Measurements from ENCODE around the gene KCNQ1. TPM values are rescaled to one million over a fixed set of nuclear protein-coding genes. Genes with fewer than 3 reads are reported as not detected.

KCNQ1 gene
- total RNA-seq, 6 donors from 2014 or later = 18.0 to 45.4 (median 32.7) TPM

DNA sequence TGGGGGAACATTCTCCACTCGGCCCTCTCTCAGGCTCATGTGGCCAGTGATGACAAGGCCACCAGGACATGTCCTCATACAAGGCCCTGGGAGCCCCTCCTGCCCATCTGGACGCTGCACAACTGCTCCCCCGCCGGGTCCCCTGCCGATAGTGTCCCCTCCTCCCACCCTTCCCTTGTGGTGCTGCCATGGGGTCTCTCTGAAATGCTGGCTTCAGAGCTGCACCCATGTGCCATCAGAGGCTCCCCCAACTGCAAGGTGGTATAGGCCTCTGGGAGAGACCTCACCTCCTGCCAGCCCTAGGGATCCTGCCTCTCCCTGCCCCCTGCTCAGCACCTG lies 142.0 kb downstream of the KCNQ1 start:
- no peak for DNase-seq
- WGBS, 2 donors = 89% methylated on average over 5 of the region's 5 CpGs; no CpG with 5 or more reads in 1 of the 2 donors

DNA sequence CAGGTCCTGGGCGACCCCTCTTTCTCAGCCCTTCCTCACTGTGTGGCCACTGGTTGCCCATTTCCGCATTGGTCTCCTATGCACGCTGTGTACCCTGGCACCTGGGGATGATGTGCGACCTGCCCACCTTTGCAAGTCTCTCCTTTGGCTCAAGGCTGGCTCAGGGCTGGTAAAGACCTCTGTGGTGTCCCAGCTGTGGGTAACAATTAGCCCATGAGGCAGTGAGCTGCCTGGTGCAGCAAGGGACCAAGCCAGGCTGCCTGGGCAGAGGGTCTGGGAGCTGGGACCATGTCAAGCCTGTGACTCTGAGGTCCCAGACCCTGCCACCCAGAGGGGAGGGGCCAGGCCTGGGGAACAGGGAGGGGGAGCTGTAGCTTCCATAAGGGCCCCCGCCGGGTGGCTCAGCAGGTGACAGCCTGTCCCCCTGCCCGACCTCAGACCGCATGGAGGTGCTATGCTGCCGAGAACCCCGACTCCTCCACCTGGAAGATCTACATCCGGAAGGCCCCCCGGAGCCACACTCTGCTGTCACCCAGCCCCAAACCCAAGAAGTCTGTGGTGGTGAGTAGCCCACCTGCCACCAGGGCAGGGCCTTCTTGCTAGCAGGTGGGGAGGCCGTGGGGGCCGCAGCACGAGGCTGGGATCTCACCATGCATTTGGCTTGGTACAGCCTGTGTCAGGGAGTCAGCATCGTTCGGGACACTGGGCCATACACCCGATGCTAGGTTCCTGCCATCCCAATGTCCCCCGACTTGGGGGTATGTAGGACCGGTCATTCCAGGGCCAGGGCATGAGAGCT lies 142.5 kb downstream of the KCNQ1 start:
- Histone ChIP-seq H3K27ac (no peak overlapping the region), H3K4me1 (peaks cover 0 to 4% (median under 1%) of the 10 kb centered on the region in 4 donors), H3K9me3 (no peaks in the 10 kb centered on the region), H3K36me3 (peaks cover 0 to 27% (median 6%) of the 10 kb centered on the region in 4 donors), H3K27me3 (no peaks in the 10 kb centered on the region), H3K4me3 (no peak overlapping the region)
- DNase-seq = peak; percentile 18 to 56
- 94 to 96% methylated on average over 8 to 15 of the region's 20 CpGs for WGBS, 2 donors
- ATAC-seq (ENCODE audit: low FRiP score in 2 of 2) = no peak
- TF ChIP-seq POLR2AphosphoS5 (IDR thresholded peaks at IDR 0.05) (no peak), EP300 (IDR thresholded peaks at IDR 0.05) (no peak), POLR2A (IDR thresholded peaks at IDR 0.05) (no peak)
- TF ChIP-seq, protein P1, sequence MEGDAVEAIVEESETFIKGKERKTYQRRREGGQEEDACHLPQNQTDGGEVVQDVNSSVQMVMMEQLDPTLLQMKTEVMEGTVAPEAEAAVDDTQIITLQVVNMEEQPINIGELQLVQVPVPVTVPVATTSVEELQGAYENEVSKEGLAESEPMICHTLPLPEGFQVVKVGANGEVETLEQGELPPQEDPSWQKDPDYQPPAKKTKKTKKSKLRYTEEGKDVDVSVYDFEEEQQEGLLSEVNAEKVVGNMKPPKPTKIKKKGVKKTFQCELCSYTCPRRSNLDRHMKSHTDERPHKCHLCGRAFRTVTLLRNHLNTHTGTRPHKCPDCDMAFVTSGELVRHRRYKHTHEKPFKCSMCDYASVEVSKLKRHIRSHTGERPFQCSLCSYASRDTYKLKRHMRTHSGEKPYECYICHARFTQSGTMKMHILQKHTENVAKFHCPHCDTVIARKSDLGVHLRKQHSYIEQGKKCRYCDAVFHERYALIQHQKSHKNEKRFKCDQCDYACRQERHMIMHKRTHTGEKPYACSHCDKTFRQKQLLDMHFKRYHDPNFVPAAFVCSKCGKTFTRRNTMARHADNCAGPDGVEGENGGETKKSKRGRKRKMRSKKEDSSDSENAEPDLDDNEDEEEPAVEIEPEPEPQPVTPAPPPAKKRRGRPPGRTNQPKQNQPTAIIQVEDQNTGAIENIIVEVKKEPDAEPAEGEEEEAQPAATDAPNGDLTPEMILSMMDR (IDR thresholded peaks at IDR 0.05) = no peak

More for the DNA sequence above, 142.0 kb downstream of the KCNQ1 start:
- H3K36me3 ChIP-seq = peaks cover 0 to 27% (median 6%) of the 10 kb centered on the region in 4 donors
- peaks cover 0 to 6% (median 3%) of the 10 kb centered on the region in 4 donors for H3K4me1 ChIP-seq
- H3K9me3 ChIP-seq = no peaks in the 10 kb centered on the region
- H3K27me3 ChIP-seq = no peaks in the 10 kb centered on the region
- no peak for ATAC-seq (ENCODE audit: low FRiP score in 2 of 2)
- H3K27ac ChIP-seq = no peak overlapping the region
- no peak overlapping the region for H3K4me3 ChIP-seq
- TF ChIP-seq POLR2AphosphoS5 (IDR thresholded peaks at IDR 0.05) (no peak), EP300 (IDR thresholded peaks at IDR 0.05) (no peak), POLR2A (IDR thresholded peaks at IDR 0.05) (no peak)
- TF ChIP-seq, protein P1 (IDR thresholded peaks at IDR 0.05) = no peak

DNA sequence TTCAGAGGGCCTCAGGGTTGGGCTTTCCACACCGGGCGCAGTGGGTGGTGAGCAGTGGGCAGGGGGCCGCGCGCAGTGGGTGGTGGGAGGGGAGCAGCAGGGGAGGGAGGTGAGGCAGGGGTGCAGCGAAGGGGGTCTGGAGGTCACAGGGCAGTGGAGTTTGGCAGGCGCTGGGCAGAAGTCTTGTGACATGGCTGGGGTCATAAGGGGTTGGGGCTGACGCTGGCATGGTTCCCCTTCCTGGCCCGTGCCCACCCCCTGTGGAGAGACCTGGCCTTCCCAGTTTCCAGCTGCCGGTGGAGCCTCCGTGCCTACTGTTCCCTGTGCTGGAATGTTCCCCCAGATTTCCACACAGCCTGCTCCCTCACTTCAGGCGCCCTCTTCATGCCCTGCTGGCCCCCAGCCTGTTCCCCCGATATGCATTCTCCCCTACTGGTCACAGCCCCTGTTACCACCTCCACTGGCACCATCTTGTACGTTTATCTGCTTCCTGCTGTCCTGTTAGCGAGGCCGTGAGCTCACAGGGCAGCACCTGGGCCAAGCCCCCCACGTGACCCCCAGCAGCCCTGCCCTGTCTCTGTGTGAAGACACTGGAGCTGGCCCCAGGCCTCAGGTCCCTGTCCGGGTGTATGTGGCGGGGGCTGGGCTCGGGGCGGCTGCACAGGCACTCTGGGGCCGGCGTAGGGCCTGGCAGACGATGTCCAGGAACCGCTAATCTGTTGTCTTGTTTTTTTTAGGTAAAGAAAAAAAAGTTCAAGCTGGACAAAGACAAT lies 143.4 kb downstream of the KCNQ1 start:
- no peak for ATAC-seq (ENCODE audit: low FRiP score in 2 of 2)
- no peak overlapping the region for H3K27ac ChIP-seq
- peaks cover 0 to 27% (median 6%) of the 10 kb centered on the region in 4 donors for H3K36me3 ChIP-seq
- no peak overlapping the region for H3K4me3 ChIP-seq
- 85 to 93% methylated on average over 22 to 25 of the region's 25 CpGs for WGBS, 2 donors
- H3K4me1 ChIP-seq = no peaks in the 10 kb centered on the region
- no peaks in the 10 kb centered on the region for H3K27me3 ChIP-seq
- no peaks in the 10 kb centered on the region for H3K9me3 ChIP-seq
- peak in 1 of 2 donors; percentile 72 for DNase-seq
- TF ChIP-seq EP300 (IDR thresholded peaks at IDR 0.05) = no peak
- TF ChIP-seq POLR2AphosphoS5 (IDR thresholded peaks at IDR 0.05) = no peak
- TF ChIP-seq, protein P1 (IDR thresholded peaks at IDR 0.05) = no peak
- TF ChIP-seq POLR2A (IDR thresholded peaks at IDR 0.05) = no peak

DNA sequence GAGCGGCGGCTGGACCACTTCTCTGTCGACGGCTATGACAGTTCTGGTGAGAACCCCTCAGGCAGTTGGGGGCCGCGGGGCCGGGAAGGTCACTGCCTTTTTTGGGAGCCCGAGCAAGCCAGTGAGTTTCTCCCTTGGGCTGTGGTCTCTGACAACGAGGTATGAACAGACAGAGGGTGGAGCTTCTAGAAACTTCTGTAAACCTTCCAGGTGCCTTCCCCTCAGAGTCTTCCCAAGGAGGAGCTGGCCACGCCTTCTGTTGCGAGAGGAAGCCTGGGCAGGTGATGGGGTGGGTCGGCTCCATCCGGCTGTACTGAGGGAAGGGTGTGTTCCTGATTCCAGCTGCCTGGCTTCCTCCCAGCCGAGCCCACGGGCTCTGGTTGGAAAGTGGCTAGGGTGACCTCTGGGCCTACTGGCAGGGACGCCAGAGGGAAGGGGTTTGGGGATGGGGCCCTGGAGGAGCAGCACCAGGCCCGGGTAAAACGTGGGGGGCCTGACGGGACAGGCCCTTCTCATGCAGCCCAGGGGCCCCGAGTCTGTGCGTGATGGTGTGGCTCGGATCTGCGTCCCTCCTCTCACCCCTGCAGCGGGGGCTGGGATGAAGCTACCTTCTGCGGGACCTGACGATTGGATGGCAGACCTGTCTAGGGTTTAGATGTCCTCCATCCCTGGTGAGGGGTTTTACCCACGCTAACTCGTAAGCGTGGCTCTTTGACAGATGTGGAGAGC lies 144.2 kb downstream of the KCNQ1 start:
- ATAC-seq (ENCODE audit: low FRiP score in 2 of 2) (no peak), DNase-seq (peak in 1 of 2 donors; percentile 58)
- Histone ChIP-seq H3K27me3 (no peaks in the 10 kb centered on the region), H3K27ac (no peak overlapping the region), H3K4me1 (no peaks in the 10 kb centered on the region), H3K4me3 (no peak overlapping the region), H3K36me3 (peaks cover 0 to 27% (median 6%) of the 10 kb centered on the region in 4 donors), H3K9me3 (no peaks in the 10 kb centered on the region)
- WGBS, 2 donors = 83 to 94% methylated on average over 20 to 29 of the region's 29 CpGs
- TF ChIP-seq POLR2AphosphoS5 (IDR thresholded peaks at IDR 0.05) = no peak
- TF ChIP-seq, protein P1 (IDR thresholded peaks at IDR 0.05) = no peak
- no peak for TF ChIP-seq POLR2A (IDR thresholded peaks at IDR 0.05)
- TF ChIP-seq EP300 (IDR thresholded peaks at IDR 0.05) = no peak

Measured in upper lobe of left lung (tissue), 6 donors.